ENCODE measurements around the gene RRP1B.

DNA sequence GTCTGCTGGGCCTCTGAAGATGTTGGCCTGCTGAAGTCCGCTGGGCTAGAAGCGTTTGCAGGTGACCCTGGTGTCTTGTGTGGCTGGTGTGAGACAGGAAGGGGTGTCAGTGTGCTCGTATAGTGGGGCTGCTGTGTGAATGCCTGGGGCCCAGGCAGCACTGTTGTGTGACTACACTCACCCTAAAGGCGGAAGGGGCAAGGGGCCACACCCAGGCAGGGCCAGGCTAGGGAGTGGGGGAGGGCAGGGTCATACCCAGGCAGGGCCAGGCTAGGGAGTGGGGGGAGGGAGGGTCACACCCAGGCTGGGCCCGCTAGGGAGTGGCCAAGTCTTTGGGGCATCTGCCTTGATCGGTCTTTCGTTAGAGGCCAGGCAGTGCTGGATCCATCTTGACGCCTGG, 84.6 kb downstream of the RRP1B start:
- TF ChIP-seq, protein P1, sequence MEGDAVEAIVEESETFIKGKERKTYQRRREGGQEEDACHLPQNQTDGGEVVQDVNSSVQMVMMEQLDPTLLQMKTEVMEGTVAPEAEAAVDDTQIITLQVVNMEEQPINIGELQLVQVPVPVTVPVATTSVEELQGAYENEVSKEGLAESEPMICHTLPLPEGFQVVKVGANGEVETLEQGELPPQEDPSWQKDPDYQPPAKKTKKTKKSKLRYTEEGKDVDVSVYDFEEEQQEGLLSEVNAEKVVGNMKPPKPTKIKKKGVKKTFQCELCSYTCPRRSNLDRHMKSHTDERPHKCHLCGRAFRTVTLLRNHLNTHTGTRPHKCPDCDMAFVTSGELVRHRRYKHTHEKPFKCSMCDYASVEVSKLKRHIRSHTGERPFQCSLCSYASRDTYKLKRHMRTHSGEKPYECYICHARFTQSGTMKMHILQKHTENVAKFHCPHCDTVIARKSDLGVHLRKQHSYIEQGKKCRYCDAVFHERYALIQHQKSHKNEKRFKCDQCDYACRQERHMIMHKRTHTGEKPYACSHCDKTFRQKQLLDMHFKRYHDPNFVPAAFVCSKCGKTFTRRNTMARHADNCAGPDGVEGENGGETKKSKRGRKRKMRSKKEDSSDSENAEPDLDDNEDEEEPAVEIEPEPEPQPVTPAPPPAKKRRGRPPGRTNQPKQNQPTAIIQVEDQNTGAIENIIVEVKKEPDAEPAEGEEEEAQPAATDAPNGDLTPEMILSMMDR (IDR thresholded peaks at IDR 0.05): no peak
- TF ChIP-seq POLR2A (IDR thresholded peaks at IDR 0.05): no peak

Data from stomach (tissue), 4 donors.